HG03175 (cell line): ENCODE data around the gene KRTAP21-1.
"Not testable (repeated sequence)": the region's sequence is repeated elsewhere in the genome, so short reads cannot be mapped to it uniquely, and the experiment has no call there.

Experiments
- ATAC-seq: cut with Tn5 transposase; IDR thresholded peaks from one replicate; pipeline ENCODE4 v1.9.1; 2021; ENCODE audit warnings: mild to moderate bottlenecking, moderate library complexity; ENCODE audit not compliant: unreplicated experiment

KRTAP21-1 gene

DNA sequence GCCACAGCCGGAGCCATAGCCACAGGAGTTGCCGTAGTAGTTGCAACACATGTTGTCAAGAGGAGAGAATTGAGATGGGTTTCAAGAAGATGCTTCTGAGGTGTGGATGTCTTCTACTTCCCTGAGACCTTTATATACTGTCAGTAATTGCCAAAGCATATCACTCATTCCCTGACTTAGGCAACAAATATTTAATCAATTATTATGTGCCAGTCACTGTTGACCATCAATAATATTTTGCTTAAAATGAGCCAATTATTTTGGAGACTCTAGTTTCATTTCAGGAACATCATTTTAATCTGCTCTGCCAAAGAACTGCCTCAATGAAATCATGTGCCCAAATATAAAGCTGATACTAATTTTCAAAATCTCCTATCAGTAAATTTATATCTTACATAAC lies at the start of gene KRTAP21-1:
KRTAP21-1 (minus strand) TSS at position 101 of the 400 bp plus-strand sequence; CDS start at position 51, 50 bp downstream.
- ATAC-seq: not testable (repeated sequence)

DNA sequence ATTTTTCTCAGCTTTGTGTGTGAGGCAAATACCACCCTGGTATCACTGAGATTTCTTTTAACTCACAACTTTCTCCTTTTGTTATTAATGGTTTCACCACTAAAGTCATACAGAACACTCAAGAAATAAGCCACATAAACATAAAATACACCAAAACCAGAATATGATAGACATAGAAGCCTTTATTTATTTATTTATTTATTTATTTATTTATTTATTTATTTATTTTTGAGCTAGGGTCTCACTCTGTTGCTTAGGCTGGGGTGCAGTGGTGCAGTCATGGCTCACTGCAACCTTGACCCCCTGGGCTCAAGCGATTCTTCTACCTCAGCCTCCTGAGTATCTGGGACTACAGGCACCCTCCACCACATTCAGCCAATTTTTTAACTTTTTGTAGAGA lies 45.4 kb upstream of the KRTAP21-1 start:
- no peak for ATAC-seq

DNA sequence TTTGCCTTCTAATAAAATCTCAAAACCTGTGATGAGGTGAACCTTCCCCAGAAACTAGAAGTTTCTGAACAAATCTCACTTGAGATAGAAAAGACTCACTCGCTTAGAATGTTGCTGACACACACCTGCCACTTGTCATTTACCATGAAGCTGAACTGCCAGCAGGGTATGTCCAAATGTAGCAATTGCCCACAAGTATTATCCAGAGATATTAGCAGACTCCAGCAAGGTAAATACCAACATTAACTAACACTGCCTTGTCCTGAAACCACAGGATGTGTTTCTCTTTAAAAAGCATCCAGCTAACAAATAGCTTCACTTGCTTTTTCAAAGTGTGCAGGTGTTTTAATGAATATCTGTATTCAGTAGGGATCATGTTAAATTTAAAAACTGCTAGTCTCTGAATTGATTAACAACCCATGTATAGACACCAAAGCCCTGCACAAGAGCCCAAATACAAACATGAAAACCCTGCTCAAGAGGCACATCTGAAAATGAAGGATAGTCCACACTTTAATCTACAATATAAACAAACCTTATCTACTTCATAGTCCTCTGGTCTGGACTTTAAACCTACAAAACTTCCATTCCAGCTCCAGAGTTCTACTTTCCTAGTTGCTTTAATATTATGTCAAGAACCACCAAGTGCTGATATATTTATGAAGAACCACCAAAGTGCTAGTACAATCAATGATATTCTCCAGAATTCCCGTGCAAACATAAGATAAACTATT lies 38.5 kb upstream of the KRTAP21-1 start:
- ATAC-seq: no peak

DNA sequence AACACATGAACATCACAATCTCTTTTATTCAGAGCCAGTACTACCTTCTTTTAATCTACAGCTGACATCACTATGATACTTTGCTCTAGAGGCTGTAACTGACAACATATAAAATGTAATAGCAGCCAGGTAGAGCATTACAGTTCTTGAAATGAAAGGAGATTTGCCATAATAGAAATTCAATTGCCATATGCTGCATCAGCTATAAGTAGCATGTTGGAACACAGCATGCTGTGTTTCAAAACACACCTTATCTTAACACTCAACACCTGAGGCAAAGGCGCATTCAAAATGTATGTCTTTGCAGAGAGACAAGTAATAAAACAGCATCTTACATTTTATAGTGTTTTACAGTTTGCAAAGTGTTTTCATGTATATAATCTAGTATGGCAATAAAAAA lies 24.0 kb upstream of the KRTAP21-1 start:
- ATAC-seq: no peak

DNA sequence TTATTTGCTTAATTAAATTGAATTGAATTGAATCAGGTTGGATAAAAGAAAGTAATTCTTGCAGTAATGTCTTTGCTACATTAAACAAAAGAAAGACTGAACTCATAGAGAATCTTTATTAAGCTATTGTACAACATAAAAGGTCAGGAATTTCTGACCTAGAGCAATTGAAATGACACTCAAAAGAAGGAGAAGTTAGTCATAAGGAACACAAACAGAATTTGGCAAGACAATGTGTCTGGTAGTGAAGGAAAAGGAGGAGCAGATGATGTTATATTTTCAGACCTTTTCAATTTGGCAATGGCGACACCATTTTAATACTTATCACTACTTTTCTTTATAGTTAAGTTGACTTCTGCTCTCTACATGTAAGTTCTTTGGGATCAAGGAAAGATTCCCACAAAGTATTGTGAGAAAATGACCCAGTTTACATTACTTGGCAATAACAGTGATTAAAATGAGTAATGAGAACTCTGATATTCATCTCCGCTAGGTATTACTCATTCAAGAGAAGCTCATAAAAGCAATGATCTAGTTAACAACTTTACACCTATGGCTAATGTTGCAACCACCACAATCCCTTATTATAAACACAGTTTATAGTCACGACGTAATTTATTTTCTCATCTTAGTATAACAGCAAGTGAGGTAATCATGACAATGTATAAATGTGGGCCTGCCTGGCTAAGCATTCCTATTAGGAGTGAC lies 14.7 kb upstream of the KRTAP21-1 start:
- ATAC-seq: no peak

DNA sequence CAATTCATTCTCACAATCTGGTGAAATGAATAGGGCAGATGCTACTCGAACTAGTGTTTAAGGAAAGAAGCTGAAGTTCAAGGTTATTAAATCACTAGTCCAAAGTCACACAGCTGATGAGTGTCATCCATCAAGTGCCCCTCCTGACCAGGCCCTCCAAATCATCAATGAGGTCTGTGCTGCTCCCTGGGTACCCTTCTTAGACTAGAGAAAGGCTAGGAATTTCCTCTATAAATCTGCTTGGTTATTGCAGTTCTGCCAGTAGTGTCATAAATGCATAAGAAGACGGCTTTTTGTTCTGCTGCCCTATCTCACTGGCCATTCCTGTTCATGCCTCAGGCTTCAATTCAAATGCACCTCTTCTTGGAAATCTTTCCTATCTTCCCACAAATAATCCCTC lies 5.5 kb upstream of the KRTAP21-1 start:
- ATAC-seq: no peak

DNA sequence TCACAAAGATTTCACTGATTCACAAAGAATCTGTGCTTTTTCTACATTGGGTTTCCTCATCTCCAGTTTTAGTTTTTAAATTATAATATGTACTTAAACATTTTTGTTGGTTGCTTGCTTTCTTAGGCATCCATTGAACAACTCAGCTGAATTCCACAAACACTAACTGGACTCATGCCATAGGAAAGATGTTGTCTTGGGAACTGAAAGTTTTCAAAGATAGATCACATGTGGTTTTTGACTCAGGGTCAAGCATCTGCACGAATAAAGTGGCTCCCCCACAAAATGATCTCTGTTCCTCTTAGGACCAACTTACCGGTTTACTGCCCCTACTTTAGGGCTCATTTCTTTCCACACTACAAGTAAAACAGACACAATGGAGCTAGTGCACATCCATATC lies 3.1 kb upstream of the KRTAP21-1 start:
- ATAC-seq: no peak

DNA sequence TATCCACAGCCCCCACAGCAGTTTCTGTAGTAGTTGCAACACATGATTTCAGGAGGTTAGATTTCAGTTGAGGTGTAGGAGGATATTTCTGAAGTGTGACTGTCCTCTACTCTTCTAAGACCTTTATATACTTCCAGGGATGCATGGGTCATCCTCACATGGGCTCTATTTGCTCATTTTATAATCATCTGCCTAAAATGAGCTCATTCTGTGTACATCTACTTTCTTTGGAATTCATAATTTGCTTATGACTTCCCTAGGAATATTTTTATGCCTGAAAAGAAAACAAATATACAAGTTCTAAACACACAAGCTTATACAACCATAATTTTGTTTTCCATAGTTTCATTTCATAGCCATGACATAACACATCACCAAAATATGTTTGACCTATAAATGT lies 8.1 kb downstream of the KRTAP21-1 start, which contains the start of gene KRTAP21-2:
KRTAP21-2 (minus strand) TSS at position 101 of the 400 bp plus-strand sequence; CDS start at position 44, 57 bp downstream.
- ATAC-seq: no peak

DNA sequence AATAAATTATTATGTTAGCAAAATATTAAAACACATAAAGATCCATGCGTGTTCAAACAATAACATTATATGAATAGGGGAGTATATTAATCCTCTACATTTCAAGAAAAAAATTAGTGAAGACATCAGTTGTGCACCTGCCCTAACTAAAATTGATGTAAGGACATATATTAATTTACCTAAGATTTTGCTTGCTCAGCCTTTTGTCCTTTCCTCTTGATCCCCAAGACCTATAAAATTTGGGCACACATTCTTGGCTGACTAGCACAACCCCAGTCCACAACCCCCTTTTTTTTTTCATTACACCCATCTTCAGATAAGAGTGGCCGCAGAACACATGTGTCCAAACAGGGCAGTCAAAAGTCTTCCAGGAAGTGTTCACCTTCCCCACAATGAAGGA lies 14.8 kb downstream of the KRTAP21-1 start:
- ATAC-seq: no peak

DNA sequence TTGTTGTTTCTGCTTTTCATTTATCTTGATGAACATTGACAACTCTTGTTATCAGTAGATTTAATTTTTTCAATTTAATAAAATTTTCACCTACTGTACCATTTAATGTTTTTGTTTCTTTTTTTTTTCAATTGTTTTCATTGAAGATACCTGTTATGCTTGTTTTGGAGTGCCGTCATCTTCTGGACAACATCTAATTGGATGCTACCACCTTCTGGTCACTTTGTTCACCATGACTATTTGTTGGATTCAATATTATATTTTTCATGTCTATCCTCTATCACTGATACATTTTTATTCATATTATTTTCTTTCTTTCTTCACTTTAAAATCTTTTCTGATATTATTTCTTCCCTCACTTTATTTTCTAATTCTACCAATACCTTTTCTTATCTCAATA lies 22.2 kb downstream of the KRTAP21-1 start:
- ATAC-seq: no peak

DNA sequence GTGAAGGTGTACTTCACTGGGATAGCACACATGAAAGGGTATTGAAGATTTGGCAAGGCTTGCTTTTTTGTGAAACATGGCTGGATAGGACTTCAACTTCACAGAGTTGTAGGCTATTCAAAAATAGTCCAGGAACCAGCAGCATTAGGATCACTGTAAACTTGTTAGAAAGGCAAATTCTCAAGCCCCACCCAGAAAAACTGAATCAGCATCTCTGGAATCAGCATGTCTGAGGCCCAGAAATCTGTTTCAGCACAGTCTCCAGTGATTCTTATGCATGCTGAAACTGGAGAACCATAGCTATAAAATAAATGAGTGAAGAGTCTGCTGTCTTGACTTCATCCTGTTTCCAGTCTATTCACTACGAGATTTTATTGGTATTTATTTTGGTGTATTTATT lies 28.5 kb downstream of the KRTAP21-1 start:
- ATAC-seq: no peak

DNA sequence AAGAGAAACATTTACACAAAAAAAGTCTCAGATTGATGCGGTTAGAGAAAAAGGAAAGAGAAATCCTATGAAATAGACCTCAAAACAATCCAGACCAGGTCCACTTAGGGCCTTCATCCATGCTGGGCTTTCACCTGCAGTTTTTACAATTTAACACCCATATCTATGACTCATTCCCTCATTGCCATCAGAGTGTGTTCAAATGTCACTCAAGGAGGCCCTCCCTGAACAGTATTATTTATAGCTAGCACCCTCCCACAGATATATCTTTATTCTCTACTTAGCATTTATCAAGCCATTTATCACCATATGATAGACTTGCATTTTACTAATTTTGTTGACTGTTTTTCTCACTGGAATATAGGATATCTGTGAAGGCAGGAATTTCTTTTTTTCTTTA lies 35.8 kb downstream of the KRTAP21-1 start:
- no peak for ATAC-seq

DNA sequence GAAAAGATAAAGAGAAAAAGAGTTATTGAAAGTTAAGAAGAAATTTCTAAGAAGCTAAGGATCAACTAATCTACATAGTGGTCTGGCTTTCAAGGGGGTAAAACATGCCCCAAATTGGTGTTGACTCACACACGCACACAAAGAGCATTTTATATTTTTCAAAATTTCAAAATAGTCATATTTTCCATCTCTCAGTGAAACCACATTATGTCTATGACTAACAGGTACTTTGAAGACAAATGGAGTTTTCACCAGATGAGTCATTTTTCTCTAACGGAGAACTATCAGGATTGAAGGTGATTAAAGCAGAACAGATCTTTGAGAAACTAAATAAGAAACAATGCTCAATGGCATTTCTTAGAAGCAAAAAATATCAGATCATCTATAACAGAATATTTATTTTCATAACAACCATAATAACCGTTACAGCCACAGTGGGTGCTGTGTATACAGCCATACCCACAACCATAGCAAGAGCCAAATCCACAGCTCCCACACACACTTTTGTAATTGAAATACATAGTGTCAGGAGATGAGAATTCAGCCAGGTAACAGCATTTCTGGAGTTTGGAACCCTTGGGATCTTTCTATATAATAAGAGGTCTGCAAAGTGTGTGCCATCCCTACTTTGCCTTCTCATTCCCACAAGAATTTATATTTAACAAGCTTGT lies 36.9 kb downstream of the KRTAP21-1 start, which contains the start of gene KRTAP21-3:
KRTAP21-3 (minus strand) TSS at position 539 of the 671 bp plus-strand sequence; CDS start at position 521, 18 bp downstream.
- ATAC-seq: no peak

DNA sequence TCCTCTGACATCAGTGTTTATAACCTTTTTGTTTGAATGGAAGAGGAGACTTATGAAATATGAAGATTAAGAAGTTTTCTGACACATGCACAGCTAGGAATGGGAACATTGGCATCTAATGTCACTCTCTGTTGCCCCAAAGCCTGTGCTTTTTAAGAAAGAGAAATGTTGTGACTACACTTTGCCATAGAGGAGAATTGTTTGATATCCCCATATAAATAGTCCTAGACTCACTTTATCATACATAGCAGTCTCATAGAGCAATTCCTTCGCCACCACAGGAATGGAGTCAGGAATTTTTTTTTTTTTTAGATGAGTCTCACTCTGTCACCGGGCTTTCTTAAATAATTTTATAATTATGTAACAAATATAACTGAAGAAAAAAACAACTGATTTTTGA lies 38.1 kb downstream of the KRTAP21-1 start:
- ATAC-seq: no peak

DNA sequence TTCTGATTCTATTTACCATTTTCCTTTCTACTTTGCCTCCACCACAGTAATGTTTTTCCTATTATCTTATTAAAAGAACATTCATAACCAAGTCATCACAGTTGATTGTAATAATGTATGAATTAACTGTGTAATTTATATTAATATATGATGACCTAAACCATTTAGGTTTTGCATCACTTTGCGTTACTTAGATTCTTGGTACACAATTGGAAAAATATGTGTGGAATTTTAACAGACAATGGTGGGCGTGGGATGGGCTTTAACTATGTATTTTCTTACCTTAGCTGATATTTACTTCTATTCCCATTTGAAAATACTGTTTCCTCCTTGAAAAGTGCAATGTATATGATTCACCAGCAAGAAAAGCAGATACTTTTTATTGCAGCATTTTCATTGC lies 40.3 kb downstream of the KRTAP21-1 start:
- ATAC-seq: no peak

DNA sequence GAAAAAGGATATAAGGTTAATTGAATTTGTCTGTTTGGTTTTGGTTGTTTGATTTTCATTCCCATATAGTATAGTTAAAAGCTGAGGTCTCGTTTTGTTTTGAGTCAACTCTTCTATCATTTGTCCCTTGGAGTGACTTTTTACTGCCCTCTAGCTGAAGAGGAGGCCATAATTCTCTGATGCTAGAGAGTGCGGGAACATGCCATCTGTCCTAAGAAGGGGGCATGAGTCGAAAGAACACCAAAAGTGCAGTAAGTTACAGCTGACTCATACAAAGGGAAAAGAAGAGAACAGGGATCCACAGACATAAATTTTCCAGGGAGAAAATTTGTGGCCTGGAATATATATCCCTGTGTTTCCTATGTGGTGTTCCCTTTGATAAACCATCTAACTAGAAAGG lies 40.8 kb downstream of the KRTAP21-1 start:
- ATAC-seq: no peak

DNA sequence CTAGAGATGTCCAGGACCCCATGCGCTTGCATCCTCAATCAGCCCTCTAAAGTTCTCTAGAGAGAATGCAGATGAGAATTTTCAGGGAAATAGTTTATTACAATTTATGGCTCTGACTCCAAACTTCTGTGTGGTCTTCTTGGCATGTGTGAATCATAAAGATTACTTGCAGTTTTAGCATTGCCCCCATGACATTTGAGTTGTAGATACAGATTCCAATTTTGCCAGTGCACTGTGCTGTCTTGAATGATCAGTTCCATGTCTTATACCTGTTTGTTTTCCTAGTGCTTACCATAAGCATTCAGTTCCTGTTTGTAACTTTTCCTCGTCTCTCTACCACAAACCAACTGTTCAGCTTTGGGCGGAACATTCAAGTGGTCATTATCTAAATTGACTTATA lies 41.5 kb downstream of the KRTAP21-1 start:
- no peak for ATAC-seq

DNA sequence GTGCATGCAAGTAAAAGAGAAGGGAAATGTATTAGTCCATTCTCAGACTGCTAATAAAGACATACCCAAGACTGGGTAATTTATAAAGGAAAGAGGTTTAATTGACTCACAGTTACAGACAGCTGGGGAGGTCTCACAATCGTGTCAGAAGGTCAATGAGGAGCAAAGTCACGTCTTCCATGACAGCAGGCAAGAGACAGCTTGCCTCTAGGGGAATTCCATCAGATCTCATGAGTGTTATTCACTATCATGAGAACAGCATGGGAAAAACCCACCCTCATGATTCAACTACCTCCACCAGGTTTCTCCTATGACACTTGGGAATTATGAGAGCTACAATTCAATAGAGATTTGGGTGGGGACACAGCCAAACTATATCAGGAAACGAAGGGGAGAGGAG lies 44.7 kb downstream of the KRTAP21-1 start:
- no peak for ATAC-seq

DNA sequence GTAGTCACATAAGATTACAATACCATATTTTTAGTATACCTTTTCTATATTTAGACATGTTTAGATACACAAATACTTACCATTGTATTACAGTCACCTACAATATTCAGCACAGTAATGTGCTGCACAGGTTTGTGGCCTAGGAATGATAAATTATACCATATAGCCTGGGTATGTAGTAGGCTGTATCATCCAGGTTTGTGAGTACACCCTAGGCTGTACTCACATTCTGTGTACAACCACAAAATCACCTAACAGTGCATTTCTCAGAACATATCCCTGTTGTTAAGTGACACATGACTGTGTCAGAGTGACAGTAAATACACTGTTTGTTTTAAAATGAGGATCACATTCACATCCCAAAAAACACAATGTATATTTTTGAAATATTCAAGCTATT lies 47.8 kb downstream of the KRTAP21-1 start:
- ATAC-seq: no peak
